Astrocyte of the spinal cord (primary cell): Measurements from ENCODE around the gene MEGF6.
A peak's percentile ranks its signal among the peaks of the same experiment; 100 is the strongest.
"Not testable (repeated sequence)": the region's sequence is repeated elsewhere in the genome, so short reads cannot be mapped to it uniquely, and the experiment has no call there.

Experiments used
- DNase-seq: peaks from one replicate; pipeline ENCODE4 v3.0.0; 2011; ENCODE audit warnings: low read depth, low spot score
- H3K4me3 ChIP-seq: 2 replicates; pipeline ENCODE4 v1.5.1; 2011; ENCODE audit warnings: low read depth, mild to moderate bottlenecking, low read length, moderate library complexity
- CTCF ChIP-seq: IDR thresholded peaks from 2 replicates; pipeline ENCODE4 v1.5.1; 2012; ENCODE audit warnings: low read depth, mild to moderate bottlenecking, low read length, inconsistent platforms
- in situ Hi-C: cut with HindIII; loops from 2 replicates; pipeline ENCODE4 v1.10.0; 2017; ENCODE audit warnings: low sequenced_read_pairs

MEGF6 gene

DNA sequence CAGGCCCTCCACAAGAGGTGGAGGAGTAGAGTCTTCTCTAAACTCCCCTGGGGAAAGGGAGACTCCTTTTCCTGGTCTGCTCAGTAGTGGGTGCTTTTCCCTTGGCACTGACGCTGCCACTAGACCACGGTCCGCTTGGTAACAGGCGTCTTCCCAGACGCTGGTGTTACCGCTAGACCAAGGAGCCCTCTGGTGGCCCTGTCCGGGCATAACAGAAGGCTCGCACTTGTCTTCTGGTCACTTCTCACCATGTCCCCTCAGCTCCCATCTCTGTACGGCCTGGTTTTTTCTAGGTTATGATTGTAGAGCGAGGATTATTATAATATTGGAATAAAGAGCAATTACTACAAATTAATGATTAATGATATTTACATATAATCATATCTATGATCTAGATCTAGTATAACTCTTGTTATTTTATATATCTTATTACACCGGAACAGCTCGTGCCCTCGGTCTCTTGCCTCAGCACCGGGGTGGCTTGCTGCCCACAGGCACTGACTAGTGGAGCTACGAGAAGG is 9.9 kb upstream of the MEGF6 start:
- DNase-seq, in situ Hi-C loops, H3K4me3 ChIP-seq: not testable (repeated sequence)
- TF ChIP-seq CTCF: peak; percentile 66

GRCh38 chr1:3620708-3621107 is 9.4 kb upstream of the MEGF6 start:
- TF ChIP-seq CTCF: no peak
- in situ Hi-C loops: no loop called here
- DNase-seq: no peak
- no peak overlapping the region for H3K4me3 ChIP-seq

- in situ Hi-C loops: no loop called here
- H3K4me3 ChIP-seq: no peak overlapping the region
- peak; percentile 70 for DNase-seq
- peak; percentile 86 for TF ChIP-seq CTCF
Measured at GRCh38 chr1:3618881-3619671, 7.8 kb upstream of the MEGF6 start.

DNA sequence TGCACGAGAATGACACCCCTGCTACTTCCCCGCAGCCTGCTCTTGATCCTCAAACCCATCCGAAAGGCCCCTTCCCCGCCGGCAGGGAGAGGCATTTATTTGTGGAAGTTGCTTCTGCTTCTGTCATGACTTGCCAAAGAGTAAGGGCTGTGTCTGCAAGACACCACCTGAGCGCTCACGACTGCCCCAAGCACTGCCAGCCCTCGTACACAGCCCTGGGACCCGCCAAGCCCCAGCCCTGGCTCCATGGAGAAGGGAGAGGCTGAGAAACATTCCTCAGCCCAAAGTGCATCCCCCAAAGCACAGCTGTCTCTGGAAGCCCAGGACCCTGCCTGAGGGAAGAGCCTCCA is 7.2 kb upstream of the MEGF6 start:
- DNase-seq: no peak
- no peak overlapping the region for H3K4me3 ChIP-seq
- TF ChIP-seq CTCF: no peak
- in situ Hi-C loops: no loop called here

- no peak overlapping the region for H3K4me3 ChIP-seq
- no peak for DNase-seq
- in situ Hi-C loops: no loop called here
- no peak for TF ChIP-seq CTCF
Measured at GRCh38 chr1:3617806-3618345, 6.6 kb upstream of the MEGF6 start.

GRCh38 chr1:3616861-3617260 is 5.6 kb upstream of the MEGF6 start:
- in situ Hi-C loops: no loop called here
- H3K4me3 ChIP-seq: no peak overlapping the region
- DNase-seq: no peak
- no peak for TF ChIP-seq CTCF
